HG03442 (cell line): ENCODE results near the gene CETP.
"Not testable (repeated sequence)": the region's sequence is repeated elsewhere in the genome, so short reads cannot be mapped to it uniquely, and the experiment has no call there.

Experiments used
- ATAC-seq: cut with Tn5 transposase; IDR thresholded peaks from one replicate; pipeline ENCODE4 v1.9.1; 2021; ENCODE audit warnings: mild to moderate bottlenecking, moderate library complexity; ENCODE audit not compliant: unreplicated experiment

The CETP gene

GRCh38 chr16:56980201-56980535, 18.4 kb downstream of the CETP start:
- ATAC-seq = no peak

GRCh38 chr16:56980792-56981724, 19.3 kb downstream of the CETP start:
- peak; percentile 39 for ATAC-seq

DNA sequence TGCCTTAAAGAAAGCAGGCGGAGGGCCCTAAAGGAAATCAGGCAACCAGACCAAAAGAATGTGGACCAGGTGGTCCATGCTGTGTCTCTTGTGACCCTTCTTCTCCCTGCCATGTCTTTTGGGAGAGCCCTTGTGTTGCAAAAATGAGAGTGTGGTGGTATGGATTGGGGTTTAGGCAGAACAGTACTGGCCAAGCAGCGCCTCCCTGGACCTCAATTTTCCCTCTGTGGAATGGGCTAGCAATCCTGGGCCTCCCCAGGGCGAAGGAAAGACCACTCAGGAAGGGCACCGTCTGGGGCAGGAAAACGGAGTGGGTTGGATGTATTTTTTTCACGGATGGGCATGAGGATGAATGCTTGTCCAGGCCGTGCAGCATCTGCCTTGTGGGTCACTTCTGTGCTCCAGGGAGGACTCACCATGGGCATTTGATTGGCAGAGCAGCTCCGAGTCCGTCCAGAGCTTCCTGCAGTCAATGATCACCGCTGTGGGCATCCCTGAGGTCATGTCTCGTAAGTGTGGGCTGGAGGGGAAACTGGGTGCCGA, 20.1 kb downstream of the CETP start:
- no peak for ATAC-seq

DNA sequence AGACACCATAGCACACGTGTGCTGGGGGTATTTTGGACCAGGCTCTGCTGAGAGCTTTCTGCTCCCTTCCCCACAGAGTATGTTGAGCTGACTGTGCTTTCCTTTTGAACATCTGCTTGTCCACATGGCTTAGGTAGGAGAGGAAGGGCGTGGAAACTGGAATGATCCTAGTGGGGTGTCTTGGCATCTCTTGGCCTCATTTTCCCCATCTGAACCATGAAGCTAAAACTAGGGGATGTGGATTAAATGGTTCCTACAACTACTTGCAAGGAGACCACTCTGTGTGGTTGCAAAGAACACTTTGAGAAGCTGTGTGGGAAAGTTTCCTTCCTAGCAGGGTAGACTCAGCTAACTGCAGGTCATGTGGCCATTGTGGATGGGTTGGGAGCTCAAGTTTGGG, 20.9 kb downstream of the CETP start:
- no peak for ATAC-seq

DNA sequence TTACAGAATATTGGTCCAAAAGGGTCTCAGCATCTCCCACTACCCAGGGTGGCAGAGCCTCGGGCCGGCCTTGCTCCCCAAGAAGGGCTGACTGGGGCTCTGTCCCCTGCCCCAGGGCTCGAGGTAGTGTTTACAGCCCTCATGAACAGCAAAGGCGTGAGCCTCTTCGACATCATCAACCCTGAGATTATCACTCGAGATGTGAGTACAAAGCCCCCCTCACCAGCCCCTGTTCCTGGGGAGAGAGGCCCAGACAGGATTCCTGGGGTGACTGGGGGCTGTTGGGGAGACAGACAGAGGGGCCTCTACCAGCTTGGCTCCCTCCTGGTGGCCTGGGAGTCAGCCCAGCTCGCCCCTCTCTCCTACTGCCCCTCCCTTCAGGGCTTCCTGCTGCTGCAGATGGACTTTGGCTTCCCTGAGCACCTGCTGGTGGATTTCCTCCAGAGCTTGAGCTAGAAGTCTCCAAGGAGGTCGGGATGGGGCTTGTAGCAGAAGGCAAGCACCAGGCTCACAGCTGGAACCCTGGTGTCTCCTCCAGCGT, 21.5 kb downstream of the CETP start:
- no peak for ATAC-seq

GRCh38 chr16:56984639-56985038, 22.9 kb downstream of the CETP start:
- ATAC-seq = no peak

DNA sequence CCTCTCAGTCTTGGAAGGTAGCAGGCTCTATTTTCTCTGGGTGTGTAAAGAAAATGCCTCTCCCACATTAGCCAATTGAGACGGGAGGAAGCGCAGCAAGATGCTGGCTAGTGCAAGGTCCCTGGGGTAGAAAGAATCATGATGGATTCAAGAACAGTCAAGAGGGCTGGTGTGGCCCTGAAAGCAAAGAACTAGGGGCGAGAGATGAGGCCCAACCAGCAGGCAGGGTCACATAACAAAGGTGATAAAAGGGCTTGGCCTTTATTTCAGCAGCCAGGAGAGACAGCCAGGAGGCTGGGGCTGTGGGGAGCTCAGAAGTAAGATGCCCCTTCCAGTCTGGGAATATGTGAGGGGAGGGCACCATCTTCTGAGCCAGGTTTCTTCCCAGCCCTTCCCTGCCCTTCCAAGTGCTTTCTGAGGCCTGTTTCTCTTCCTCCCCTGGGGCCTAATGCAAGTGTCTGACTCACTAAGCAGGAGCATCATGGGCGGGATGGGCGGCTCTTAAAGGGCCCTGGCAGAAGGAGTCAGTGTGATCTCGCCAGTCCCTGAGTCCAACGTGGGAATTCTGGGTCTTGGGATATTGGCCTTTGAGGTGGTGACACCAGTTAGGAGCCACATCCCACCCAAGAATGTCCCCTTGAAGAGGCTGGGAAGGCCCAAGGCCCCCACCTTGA, 23.7 kb downstream of the CETP start:
- no peak for ATAC-seq

DNA sequence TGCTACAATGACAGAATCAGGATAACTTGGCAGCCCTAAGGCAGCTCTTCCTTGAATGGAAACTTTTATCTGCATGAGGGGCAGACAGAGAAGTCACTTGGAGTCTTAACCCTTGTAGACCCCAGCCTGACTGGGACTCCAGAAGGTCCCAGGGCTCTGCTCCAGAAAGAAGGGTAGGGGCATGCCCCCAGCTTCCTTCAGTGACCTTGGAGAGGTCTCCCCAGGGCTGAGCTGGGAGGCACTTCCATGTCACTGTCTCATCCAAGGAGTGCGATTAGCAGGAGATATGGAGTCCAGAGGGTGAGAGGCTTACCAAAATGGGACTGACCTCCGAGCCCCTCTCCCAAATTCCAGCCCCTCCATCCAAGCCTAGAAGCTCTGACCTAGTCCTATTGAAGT, 24.2 kb downstream of the CETP start:
- ATAC-seq = no peak

DNA sequence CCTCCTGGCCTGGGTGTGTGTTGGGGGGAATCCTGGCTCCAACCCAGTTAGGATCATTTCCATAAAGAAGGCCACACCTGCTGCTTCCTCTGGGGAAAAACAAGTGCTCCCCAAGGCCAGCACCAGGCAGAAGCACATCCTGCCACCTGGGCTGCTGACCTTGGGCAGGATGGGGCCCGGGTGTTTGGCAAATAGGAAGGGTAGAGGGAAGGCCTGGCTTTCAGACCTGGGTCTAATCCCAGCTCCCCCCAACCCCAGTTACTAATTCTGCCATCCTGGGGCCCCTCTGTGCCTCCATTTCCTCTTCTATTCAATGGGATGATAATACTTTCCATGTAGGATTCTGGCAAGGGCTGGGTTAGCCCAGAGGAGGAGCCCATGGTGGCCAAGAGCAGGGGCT, 24.6 kb downstream of the CETP start:
- no peak for ATAC-seq

- not testable (repeated sequence) for ATAC-seq
Measured at GRCh38 chr16:56986908-56987307, 25.2 kb downstream of the CETP start.

GRCh38 chr16:56987692-56988091, 25.9 kb downstream of the CETP start:
- no peak for ATAC-seq

GRCh38 chr16:56988161-56988947, 26.6 kb downstream of the CETP start:
- no peak for ATAC-seq

- peak; percentile 71 for ATAC-seq
Measured at GRCh38 chr16:56988948-56989945, 27.5 kb downstream of the CETP start, which contains the start of gene NLRC5. TSS of gene NLRC5 (plus strand) at chr16:56989557. CDS start at chr16:57020713, 31,156 bp downstream.

DNA sequence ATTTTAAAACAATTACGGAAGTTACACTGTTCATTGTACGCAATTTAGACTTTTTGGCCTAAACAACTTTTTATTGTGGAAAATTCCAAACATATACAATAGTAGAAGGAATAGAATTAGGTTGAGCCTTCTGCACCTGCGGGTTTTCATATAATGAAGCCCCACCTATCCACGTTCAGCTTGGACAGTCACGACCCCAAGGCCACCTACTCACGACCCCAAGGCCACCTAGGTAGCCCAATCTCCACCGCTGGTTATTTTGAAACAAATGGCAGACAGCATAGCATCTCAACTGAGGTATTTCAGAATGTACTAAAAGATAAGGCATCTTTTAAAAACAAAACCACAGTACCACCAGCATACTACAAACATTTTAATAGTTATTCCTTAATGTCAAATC, 28.2 kb downstream of the CETP start:
- no peak for ATAC-seq

GRCh38 chr16:56990407-56991286, 28.9 kb downstream of the CETP start:
- no peak for ATAC-seq

GRCh38 chr16:56992431-56992830, 30.7 kb downstream of the CETP start:
- ATAC-seq = not testable (repeated sequence)

- ATAC-seq = no peak
Measured at GRCh38 chr16:56993204-56993603, 31.5 kb downstream of the CETP start.

GRCh38 chr16:56994311-56994710, 32.6 kb downstream of the CETP start:
- no peak for ATAC-seq
